Muscle of leg (tissue), 11 donors: Measurements from ENCODE around the gene MGLL. TPM values are rescaled to one million over a fixed set of nuclear protein-coding genes. Genes with fewer than 3 reads are reported as not detected.
"Not testable (repeated sequence)": the region's sequence is repeated elsewhere in the genome, so short reads cannot be mapped to it uniquely, and the experiment has no call there.

Source experiments
- DNase-seq: peaks from one replicate; pipeline ENCODE4 v3.0.0; 2013
- H3K27ac ChIP-seq: one replicate; pipeline ENCODE4 v1.5.1; 2013; ENCODE audit warnings: mild to moderate bottlenecking, low read length, control low read depth
- H3K27me3 ChIP-seq: one replicate; pipeline ENCODE4 v1.6.1; 2013; ENCODE audit warnings: low read length; ENCODE audit not compliant: control insufficient read depth, insufficient read depth
- H3K36me3 ChIP-seq: one replicate; pipeline ENCODE4 v1.6.1; 2013; ENCODE audit warnings: low read length; ENCODE audit not compliant: control insufficient read depth, insufficient read depth
- H3K4me1 ChIP-seq: one replicate; pipeline ENCODE4 v1.6.1; 2013; ENCODE audit warnings: low read length; ENCODE audit not compliant: control insufficient read depth, insufficient read depth
- H3K4me3 ChIP-seq: one replicate; pipeline ENCODE4 v1.5.1; 2013; ENCODE audit warnings: low read length, control low read depth
- H3K9me3 ChIP-seq: replicated peaks from 2 replicates; pipeline ENCODE4 v1.6.1; 2013; ENCODE audit warnings: low read depth, low read length; ENCODE audit not compliant: control insufficient read depth
- WGBS: methylation state at CpG from one replicate; pipeline ENCODE4 v1.1.5; 2013; ENCODE audit warnings: missing lambda C conversion rate; ENCODE audit not compliant: insufficient coverage; 5-methylcytosine and 5-hydroxymethylcytosine counted together
- polyA plus RNA-seq, 8 donors: library from polyadenylated mRNA; unstranded; fragments of 120-200 nt; gene quantifications; one replicate each; pipeline versions ENCODE4 v1.2.1 to v1.2.3, GENCODE V29; 2013; ENCODE audit warnings: inconsistent platforms in 1 of 8, low replicate concordance in 1 of 8; ENCODE audit not compliant: insufficient read length in 8 of 8, insufficient read depth in 1 of 8
- total RNA-seq: library from RNA; stranded (reverse); fragments of 120-200 nt; gene quantifications from one replicate; pipeline ENCODE4 v1.2.4, GENCODE V29; 2013

MGLL gene
- total and polyA plus RNA-seq, 9 donors = 18.1 to 25.7 (median 22.3) TPM

DNA sequence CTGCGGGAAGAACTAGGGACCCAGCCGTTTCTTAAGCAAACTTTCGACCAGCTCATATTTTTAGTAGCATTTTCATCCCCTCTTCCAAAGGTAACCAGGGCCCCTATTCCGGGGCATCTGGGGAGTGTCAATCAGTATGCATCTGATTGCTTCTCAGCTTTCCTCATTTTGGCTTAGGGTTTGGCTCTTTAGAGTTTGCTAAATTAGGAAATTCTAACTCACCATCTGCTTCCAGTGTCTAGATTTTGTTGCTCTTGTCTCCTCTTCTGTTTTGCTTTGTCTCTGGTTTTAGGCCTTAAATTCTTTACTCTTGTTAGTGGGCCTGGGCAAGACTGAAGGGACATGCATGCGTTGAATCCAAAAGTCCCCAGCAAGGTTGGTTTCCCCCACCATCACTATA is 159.2 kb downstream of the MGLL start:
- no peak overlapping the region for H3K4me3 ChIP-seq
- H3K4me1 ChIP-seq = peaks cover 7% of the 10 kb centered on the region
- H3K27ac ChIP-seq = no peak overlapping the region
- no peak for DNase-seq
- H3K9me3 ChIP-seq = no peaks in the 10 kb centered on the region
- 84% methylated on average over 3 of the region's 5 CpGs for WGBS
- H3K27me3 ChIP-seq = no peaks in the 10 kb centered on the region
- no peaks in the 10 kb centered on the region for H3K36me3 ChIP-seq

DNA sequence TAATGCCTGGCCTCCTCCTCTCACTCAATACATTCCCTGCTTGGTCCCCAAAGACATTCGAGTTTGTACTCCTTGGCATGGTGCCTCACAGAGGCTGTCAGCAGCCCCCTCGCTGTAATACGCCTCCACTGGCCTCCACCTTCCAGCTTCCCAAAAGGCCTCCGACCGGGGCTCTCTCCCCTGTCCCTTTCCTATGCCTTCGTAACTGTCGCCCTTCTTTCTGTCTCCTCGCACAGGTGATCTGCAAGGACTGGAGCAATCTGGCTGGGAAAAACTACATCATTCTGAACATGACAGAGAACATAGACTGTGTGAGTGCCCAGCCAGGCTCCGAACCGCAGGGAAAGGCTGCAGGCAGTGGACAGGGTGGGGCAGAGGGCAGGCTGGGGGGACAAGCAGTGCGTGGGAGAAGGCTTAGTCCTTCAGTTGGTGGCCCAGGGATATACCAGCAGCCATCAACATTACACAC is 160.3 kb downstream of the MGLL start:
- H3K36me3 ChIP-seq = no peaks in the 10 kb centered on the region
- DNase-seq = peak; percentile 53
- peaks cover 2% of the 10 kb centered on the region for H3K4me1 ChIP-seq
- no peak overlapping the region for H3K4me3 ChIP-seq
- no peaks in the 10 kb centered on the region for H3K9me3 ChIP-seq
- no peaks in the 10 kb centered on the region for H3K27me3 ChIP-seq
- no peak overlapping the region for H3K27ac ChIP-seq
- WGBS = 31% methylated on average over 6 of the region's 11 CpGs

DNA sequence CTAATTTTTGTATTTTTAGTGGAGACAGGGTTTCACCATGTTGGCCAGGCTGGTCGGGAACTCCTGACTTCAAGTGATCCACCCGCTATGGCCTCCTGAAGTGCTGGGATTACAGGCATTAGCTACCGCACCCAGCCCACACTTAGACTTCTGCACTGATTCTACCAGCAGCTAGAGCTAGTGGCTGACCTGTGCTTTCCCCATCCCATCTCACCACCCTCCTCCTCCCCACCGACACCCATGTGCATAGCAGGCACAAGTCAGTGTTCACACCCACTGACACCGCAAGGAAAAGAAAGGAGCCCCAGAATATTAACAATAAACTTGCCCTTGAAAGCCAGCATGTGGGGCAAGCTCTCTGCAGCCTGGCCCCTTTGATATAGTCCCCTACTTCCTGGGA is 160.7 kb downstream of the MGLL start:
- Histone ChIP-seq H3K4me1 (peaks cover 2% of the 10 kb centered on the region), H3K27me3 (no peaks in the 10 kb centered on the region), H3K4me3 (no peak overlapping the region), H3K36me3 (no peaks in the 10 kb centered on the region), H3K9me3 (no peaks in the 10 kb centered on the region), H3K27ac (no peak overlapping the region)
- no peak for DNase-seq
- WGBS = 81% methylated on average over 5 of the region's 5 CpGs

DNA sequence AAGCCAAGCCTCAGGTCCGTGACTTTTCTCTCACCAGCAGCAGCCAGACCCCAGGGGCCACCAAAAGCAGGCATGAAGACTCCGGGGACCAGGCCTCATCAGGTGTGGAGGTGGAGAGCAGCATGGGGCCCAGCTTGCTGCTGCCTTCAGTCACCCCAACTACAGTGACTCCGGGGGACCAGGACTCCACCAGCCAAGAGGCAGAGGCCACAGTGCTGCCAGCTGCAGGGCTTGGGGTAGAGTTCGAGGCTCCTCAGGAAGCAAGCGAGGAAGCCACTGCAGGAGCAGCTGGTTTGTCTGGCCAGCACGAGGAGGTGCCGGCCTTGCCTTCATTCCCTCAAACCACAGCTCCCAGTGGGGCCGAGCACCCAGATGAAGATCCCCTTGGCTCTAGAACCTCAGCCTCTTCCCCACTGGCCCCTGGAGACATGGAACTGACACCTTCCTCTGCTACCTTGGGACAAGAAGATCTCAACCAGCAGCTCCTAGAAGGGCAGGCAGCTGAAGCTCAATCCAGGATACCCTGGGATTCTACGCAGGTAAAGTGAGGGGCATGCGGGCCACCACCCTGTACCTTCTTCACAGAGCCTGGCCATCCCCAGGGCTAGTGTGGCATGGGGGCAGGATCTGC is 161.6 kb downstream of the MGLL start:
- WGBS = 99% methylated on average over 8 of the region's 10 CpGs

DNA sequence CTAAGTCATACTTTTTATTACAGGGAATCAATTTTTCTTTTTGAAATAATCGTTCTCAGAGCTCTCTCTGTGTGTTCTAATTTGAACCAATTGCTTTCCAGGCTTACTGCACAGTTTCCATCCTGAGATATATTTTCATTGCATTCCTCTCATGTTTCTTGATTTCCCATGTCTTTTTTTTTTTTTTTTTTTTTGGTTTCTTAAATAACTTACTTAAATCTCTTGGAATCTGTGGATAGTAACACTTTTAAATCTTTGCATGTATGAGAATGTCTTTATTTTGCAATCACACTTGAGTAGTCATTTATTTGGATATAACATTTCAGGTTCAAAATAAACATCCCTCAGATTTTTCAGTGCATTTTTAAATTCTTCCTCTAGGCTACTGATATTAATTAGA is 164.1 kb downstream of the MGLL start:
- Histone ChIP-seq H3K9me3 (no peaks in the 10 kb centered on the region), H3K36me3 (no peaks in the 10 kb centered on the region), H3K4me1 (peaks cover 5% of the 10 kb centered on the region), H3K27ac (no peak overlapping the region), H3K4me3 (no peak overlapping the region), H3K27me3 (no peaks in the 10 kb centered on the region)
- no CpG with 5 or more reads among the region's 1 CpG for WGBS
- DNase-seq = no peak

More for the DNA sequence above, 161.6 kb downstream of the MGLL start:
- H3K27ac ChIP-seq = no peak overlapping the region
- DNase-seq = no peak
- peaks cover 2% of the 10 kb centered on the region for H3K4me1 ChIP-seq
- no peaks in the 10 kb centered on the region for H3K27me3 ChIP-seq
- no peaks in the 10 kb centered on the region for H3K36me3 ChIP-seq
- H3K4me3 ChIP-seq = no peak overlapping the region
- no peaks in the 10 kb centered on the region for H3K9me3 ChIP-seq

DNA sequence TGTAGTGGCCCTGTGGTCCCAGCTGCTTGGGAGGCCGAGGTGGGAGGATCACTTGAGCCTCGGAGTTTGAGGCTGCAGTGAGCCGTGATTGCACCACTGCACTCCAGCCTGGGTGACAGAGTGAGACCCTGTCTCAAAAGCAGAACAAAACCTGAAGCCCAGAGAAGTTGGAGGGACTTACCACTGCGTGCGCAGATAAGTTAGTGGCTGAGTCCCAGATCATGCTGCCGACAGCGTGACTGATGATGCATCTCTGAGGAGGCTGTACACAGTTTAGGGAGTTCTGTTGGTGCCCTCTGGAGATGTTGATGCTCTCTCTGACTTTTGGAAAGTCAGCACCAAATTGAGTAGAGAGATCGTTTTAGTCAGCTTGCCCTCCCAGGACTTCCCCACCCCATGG is 165.4 kb downstream of the MGLL start:
- H3K27me3 ChIP-seq = no peaks in the 10 kb centered on the region
- WGBS = 86% methylated on average over 5 of the region's 8 CpGs
- no peak overlapping the region for H3K4me3 ChIP-seq
- no peaks in the 10 kb centered on the region for H3K36me3 ChIP-seq
- no peaks in the 10 kb centered on the region for H3K9me3 ChIP-seq
- H3K27ac ChIP-seq = no peak overlapping the region
- peaks cover 9% of the 10 kb centered on the region for H3K4me1 ChIP-seq
- DNase-seq = no peak

DNA sequence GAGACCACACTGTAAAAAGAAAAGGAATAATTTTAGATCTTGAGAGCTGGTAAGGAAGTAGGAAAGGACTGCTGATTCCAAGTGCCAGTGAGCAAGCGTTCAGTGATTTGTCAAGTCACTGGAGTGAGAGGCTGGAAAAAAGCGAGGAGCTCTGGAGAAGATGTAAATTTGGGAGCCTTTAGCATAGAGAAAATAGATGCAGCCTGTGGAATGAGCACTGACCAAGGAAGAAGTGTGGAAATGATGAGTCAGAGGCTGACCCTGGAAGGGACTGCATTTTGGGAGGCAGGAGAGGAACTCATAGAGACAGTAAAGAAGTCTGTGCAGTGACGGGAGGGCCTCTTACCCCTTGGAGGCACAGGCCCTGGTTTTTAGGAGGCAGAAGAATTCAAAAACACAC is 166.7 kb downstream of the MGLL start:
- H3K27ac ChIP-seq = peak overlapping the region; percentile 6
- no peaks in the 10 kb centered on the region for H3K36me3 ChIP-seq
- no peaks in the 10 kb centered on the region for H3K9me3 ChIP-seq
- peak; percentile 78 for DNase-seq
- H3K4me1 ChIP-seq = peaks cover 9% of the 10 kb centered on the region
- 52% methylated on average over 3 of the region's 3 CpGs for WGBS
- no peak overlapping the region for H3K4me3 ChIP-seq
- no peaks in the 10 kb centered on the region for H3K27me3 ChIP-seq

DNA sequence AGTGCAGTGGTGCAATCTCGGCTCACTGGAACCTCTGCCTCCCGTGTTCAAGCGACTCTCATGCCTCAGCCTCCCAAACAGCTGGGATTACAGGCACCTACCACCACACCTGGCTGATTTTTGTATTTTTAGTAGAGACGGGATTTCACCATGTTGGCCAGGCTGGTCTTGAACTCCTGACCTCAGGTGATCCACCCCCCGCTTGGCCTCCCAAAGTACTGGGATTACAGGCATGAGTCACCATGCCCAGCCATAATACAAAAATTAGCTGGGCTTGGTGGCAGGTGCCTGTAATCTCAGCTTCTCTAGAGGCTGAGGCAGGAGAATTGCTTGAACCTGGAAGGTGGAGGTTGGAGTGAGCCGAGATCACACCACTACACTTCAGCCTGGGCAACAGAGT is 167.3 kb downstream of the MGLL start:
- H3K27ac ChIP-seq, H3K36me3 ChIP-seq, H3K27me3 ChIP-seq, H3K9me3 ChIP-seq, H3K4me1 ChIP-seq, H3K4me3 ChIP-seq, DNase-seq: not testable (repeated sequence)
- WGBS = no CpG with 5 or more reads among the region's 6 CpGs

DNA sequence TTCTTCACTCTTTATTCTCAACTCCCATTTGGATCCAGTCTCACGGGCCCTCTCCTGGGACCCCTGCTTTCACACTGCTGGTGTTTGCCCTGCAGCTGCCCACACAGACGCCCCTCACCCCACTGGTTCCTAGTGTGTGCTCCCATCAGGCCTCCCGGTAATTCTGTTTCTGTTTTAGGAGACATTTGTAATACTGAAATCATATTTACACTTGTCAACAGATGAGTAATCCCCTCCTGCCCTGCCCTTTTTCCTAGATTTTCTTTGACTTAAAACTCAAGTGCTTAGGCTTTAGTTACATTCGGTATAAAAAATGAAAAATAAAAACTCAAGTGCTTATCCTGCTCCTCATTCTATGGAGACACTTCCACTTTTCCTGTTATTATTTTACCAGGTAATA is 167.9 kb downstream of the MGLL start:
- no peaks in the 10 kb centered on the region for H3K9me3 ChIP-seq
- DNase-seq = no peak
- peaks cover 7% of the 10 kb centered on the region for H3K4me1 ChIP-seq
- H3K27me3 ChIP-seq = no peaks in the 10 kb centered on the region
- no peaks in the 10 kb centered on the region for H3K36me3 ChIP-seq
- 68% methylated on average over 3 of the region's 4 CpGs for WGBS
- H3K27ac ChIP-seq = no peak overlapping the region
- H3K4me3 ChIP-seq = no peak overlapping the region

DNA sequence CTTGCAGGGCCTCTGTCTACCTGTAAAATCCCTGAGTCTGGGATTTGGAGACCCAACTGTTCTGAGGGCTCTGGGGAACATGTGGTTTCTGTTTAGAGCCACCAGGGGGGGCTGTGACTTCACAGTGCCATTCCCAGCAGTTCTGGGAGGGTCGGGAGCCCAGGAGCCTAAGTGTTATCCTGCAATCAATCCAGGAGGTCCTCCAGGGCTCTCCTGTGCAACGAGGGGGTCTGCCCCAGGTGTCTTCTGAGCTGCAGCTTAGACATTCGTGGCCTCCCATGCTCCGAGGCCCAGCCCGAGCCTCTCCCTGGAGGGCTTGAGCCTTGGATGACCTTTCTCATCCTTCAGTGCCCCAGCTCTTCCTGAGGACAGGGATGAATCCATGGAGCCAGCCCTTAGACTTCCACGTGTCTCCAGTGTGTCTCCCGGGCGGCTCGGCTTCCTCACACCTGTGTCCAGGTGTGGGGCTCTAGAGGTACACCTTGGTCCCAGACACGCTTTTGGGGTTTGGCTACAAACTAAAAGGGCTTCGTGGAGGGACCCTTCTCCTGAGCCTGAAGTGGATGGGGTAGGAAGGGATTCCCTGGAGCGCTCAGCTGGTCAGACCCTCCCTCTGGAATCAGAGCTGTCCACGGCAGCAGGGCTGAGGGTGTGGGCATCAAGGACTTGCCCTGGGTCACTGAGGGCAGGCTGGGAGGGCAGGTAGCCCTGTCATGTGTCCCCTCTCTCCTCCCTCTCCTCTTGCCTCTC is 169.9 kb downstream of the MGLL start:
- Histone ChIP-seq H3K4me3 (no peak overlapping the region), H3K4me1 (peaks cover 7% of the 10 kb centered on the region), H3K27ac (no peak overlapping the region), H3K27me3 (no peaks in the 10 kb centered on the region), H3K9me3 (no peaks in the 10 kb centered on the region), H3K36me3 (no peaks in the 10 kb centered on the region)
- 52% methylated on average over 10 of the region's 13 CpGs for WGBS
- peak; percentile 75 for DNase-seq
